ENCODE data around the gene BTBD7. TPM values are rescaled to one million over a fixed set of nuclear protein-coding genes. Genes with fewer than 3 reads are reported as not detected.

Gene BTBD7
- total and polyA plus RNA-seq, 9 of the 15 experiments (the other 6 are each of a cell fraction or from before 2014, with no cell fraction given), result 2.5 to 12.9 (median 6.2) TPM

DNA sequence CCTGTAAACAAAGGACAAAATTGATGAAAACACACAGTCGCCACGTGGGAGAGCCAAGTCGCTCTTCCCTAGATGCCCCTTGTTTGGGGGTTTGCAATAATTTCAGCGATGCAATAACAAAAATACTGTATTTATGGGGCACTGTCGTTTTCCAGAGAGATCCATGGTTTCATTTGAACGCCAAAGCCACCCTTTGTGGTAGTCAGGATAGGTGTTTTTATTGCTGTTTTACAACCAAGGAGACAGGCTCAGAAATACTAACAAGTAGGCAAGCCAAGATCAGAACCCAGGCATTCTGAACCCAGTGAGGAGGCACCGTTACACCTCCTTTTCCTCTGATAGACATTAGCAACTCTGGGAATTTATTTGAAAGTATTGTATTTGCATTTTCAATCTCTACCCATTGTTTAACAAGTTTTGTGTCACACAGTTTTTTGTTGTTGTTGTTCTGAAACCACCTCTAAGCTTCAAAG lies 831 bp upstream of the BTBD7 start:
- H2AFZ ChIP-seq (ENCODE audit: low read depth, low read length), result peak overlapping the region; percentile 97
- WGBS (ENCODE audit: insufficient coverage, low coverage, missing lambda C conversion rate), result 0% methylated on average over 6 of the region's 7 CpGs
- H3K9ac ChIP-seq (ENCODE audit: insufficient read depth in 1 of 2, low read depth in 2 of 2, low read length in 2 of 2), result peak overlapping the region in 1 of 2 experiments; percentile 85; a peak in 2 of 4 replicates
- peak overlapping the region; percentile 95 for H3K4me2 ChIP-seq (ENCODE audit: insufficient read depth, low read length)
- peaks cover 4 to 8% of the 10 kb centered on the region in 2 experiments; a peak in 4 of 5 replicates for H3K4me1 ChIP-seq (replicated peaks in 1 of 2; ENCODE audit: control insufficient read depth in 2 of 2, insufficient read depth in 2 of 2, low read length in 2 of 2)
- peak overlapping the region; percentile 86 for H3K4me3 ChIP-seq
- H3K79me2 ChIP-seq (ENCODE audit: control insufficient read depth, insufficient read depth, low read length), result peaks cover 52% of the 10 kb centered on the region
- no peak for ATAC-seq
- H3K27ac ChIP-seq (ENCODE audit: extremely low read depth, low read depth, low read length), result peak overlapping the region; percentile 83
- H3K27me3 ChIP-seq (ENCODE audit: control insufficient read depth in 2 of 2, insufficient read depth in 2 of 2, low read length in 2 of 2), result no peaks in the 10 kb centered on the region
- intact Hi-C loops (cut with micrococcal nuclease) (loop anchor here (1.0 to 5.0 kb wide), 3 partner anchors 51 to 126 kb away; partner anchors contain the start of genes GON7 and UBR7), in situ Hi-C loops (cut with MboI) (no loop called here)
- no peaks in the 10 kb centered on the region for H3K9me3 ChIP-seq (replicated peaks; ENCODE audit: control insufficient read depth, insufficient read depth, low read depth, low read length)
- POLR2A ChIA-PET, result no interaction called here
- no peak for FAIRE-seq
- H3K9me1 ChIP-seq (ENCODE audit: control insufficient read depth, insufficient read depth, low read length), result no peaks in the 10 kb centered on the region
- H4K20me1 ChIP-seq (replicated peaks; ENCODE audit: control insufficient read depth, insufficient read depth, low read length), result peaks cover 5% of the 10 kb centered on the region; the same call in 1 of the 2 replicates
- DNase-seq (ENCODE audit: extremely low read depth in 1 of 4, low spot score in 3 of 4), result no peak
- no TSS peak for BruUV-seq (replicated peaks)
- CTCF ChIA-PET (ENCODE audit: low intra/inter-chr PET ratio), result no interaction called here
- TF ChIP-seq KDM2B (CRISPR knock-in tag; IDR thresholded peaks at IDR 0.05) (no peak), ZBTB40 (IDR thresholded peaks at IDR 0.05) (0 out of 2 replicates have a peak, but pooled peaks have one; percentile 16), ZBTB40 (CRISPR knock-in tag; IDR thresholded peaks at IDR 0.05) (no peak), SRSF9 (IDR thresholded peaks at IDR 0.05; ENCODE audit: borderline replicate concordance, low read depth, low read length) (no peak), ZFP36 (IDR thresholded peaks at IDR 0.05; ENCODE audit: low read depth, low read length, partially characterized antibody) (peak; percentile 39)
- TF ChIP-seq, protein P1, sequence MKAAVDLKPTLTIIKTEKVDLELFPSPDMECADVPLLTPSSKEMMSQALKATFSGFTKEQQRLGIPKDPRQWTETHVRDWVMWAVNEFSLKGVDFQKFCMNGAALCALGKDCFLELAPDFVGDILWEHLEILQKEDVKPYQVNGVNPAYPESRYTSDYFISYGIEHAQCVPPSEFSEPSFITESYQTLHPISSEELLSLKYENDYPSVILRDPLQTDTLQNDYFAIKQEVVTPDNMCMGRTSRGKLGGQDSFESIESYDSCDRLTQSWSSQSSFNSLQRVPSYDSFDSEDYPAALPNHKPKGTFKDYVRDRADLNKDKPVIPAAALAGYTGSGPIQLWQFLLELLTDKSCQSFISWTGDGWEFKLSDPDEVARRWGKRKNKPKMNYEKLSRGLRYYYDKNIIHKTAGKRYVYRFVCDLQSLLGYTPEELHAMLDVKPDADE (conservative IDR thresholded peaks at IDR 0.05; ENCODE audit: control insufficient read depth, low read depth, low read length), result no peak
- TF ChIP-seq, protein P2, sequence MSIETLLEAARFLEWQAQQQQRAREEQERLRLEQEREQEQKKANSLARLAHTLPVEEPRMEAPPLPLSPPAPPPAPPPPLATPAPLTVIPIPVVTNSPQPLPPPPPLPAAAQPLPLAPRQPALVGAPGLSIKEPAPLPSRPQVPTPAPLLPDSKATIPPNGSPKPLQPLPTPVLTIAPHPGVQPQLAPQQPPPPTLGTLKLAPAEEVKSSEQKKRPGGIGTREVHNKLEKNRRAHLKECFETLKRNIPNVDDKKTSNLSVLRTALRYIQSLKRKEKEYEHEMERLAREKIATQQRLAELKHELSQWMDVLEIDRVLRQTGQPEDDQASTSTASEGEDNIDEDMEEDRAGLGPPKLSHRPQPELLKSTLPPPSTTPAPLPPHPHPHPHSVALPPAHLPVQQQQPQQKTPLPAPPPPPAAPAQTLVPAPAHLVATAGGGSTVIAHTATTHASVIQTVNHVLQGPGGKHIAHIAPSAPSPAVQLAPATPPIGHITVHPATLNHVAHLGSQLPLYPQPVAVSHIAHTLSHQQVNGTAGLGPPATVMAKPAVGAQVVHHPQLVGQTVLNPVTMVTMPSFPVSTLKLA (conservative IDR thresholded peaks at IDR 0.05), result peak in 1 of 2 experiments; percentile 7; a peak in 2 of 4 replicates
- no peaks in the 10 kb centered on the region for H3K36me3 ChIP-seq (ENCODE audit: control insufficient read depth, insufficient read depth, low read length)

Measured in K562 (cell line).